Measurements from ENCODE around the gene NAALADL2.
"Not testable (repeated sequence)": the region's sequence is repeated elsewhere in the genome, so short reads cannot be mapped to it uniquely, and the experiment has no call there.

Gene NAALADL2

GRCh38 chr3:175077216-175077615 is 218.1 kb downstream of the NAALADL2 start:
- DNase-seq, result no peak

DNA sequence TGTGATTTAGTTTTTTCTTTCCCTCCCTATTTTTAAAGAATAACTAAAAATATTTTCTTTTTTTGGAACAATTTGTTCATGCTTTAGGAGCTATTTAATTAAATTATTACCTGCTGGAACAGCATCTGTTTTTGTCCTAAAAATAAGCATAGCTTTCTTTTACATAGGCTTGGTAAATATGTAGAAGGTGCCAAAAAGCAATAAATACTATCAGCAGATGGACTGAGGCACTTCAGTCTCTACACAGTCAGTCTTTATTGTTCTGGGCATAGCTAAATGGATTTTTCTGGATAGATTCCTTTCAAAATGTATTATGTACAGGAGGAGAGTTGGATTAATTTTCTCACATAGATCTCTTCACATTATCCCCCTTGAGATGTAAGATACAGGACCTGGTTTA is 223.5 kb downstream of the NAALADL2 start:
- DNase-seq, result no peak

GRCh38 chr3:175087128-175087527 is 228.0 kb downstream of the NAALADL2 start:
- DNase-seq, result not testable (repeated sequence)

DNA sequence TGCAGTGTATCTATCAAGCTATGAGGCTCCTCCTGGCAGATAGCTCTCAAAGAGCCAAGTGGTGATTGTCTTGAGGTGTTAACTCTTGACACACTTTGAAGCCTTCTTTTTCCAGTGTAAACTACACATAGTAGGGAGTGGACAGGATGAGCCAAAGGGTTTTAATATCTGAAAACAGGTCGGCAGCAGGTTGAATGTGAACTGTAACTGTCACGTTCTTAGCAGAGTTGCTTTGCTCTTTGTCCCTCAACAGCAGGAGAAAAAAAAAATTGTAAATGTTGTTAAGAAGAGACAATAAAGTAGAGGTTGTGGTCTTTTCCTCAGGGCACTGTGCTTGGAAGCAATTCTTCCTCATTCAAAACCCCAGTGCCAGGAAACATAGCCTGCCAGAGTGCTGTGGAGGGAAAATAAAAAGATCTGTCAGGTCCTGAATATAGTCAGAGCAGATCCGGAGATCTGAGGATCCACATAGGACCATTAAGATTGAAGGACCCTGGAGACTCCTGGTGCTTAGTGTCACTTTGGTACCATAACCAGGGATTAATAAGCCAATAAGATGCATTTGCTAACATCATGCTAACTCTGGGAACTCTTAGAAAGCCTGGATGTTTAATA is 229.7 kb downstream of the NAALADL2 start:
- no peak for DNase-seq

GRCh38 chr3:175091426-175092114 is 232.4 kb downstream of the NAALADL2 start:
- no peak for DNase-seq

- DNase-seq, result no peak
Measured at GRCh38 chr3:175093748-175094147, 234.6 kb downstream of the NAALADL2 start.

DNA sequence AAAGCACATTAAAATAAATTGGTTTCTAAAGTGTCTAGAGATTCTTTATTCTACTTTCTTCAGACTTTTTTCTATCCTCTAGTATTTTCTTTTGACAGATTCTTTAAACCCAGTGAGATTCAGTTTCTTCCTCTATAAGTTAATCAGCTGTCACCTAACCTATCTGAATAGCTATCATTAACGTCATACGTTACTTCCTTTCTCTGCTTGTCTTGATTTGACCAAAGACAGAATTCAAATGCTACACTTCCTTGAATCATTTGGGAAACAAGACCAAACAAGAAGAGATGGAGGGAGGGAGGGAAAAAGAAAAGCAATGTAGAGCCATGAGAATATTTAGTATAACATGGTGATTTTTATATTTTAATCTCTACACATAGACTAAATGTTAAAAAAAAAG is 235.2 kb downstream of the NAALADL2 start:
- no peak for DNase-seq

DNA sequence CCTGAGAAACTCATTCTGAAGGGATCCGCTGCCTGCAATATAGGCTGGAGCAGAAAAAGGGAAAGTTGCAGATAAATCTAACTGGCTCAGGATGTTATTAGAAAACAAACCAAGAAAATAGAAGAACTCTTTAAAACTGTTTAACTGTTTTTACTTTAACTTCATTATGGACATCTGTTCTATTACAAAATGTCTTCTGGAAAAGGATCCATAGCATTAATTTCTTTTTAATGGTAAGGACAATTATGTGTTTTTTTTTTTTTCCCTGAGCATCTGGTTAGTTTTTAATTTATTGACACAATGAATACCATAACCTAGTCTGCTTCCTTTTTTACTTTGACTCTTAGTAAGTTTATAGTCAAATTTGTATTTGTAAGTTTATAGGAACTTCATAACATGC is 239.5 kb downstream of the NAALADL2 start:
- no peak for DNase-seq

DNA sequence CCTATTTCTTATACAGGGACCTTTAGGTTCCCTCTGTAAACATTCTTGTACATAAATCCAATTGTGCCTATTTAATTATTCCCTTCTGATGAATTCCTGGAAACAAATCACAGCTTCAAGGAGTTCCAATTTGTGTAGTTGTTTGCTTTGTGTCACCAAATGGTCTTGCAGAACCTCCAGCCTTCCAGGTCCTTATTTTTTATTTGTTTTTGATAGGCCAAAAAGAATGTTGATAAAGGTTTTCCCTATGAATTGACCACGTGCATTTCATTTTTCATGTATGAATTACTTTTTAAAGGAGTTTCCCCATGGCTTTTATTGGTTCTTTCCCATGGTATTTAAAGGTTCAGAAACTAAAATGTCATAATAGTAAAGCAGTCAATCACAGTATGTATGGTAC is 243.0 kb downstream of the NAALADL2 start:
- no peak for DNase-seq

GRCh38 chr3:175103298-175103697 is 244.2 kb downstream of the NAALADL2 start:
- no peak for DNase-seq

DNA sequence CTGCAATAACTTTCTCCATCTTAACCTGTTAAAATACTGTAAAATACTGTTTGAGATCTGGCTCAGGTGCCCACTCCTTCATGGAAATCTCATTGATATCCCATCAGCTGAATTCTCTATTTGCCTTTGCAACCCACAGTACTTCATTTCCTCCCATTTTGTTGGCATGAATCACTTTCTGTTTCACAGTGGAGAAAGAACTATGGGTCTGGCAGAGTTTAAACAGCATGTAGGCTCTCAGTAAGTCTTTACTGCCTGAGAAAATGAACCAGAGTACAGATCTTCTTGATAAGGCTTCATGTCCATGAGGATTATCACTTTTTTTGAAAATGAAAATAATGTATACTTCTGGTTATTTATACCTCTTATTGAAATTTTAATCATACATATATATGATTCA is 245.9 kb downstream of the NAALADL2 start:
- DNase-seq, result no peak

DNA sequence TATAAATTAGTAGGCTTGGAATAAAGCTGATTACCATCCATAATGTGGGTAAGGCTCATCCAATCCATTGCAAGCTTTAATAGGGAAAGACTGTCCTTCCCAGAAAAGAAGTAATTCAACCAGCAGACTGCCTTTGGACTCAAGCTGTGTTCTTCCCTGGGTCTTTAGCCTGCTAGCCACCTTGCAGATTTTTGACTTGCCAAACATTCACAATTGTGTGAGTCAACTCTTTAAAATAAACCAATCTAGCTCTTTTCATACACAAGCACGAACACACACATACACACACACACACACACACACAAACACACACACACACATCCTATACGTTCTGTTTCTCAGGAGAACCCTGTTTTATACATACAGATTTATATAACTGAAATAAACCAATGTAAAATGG is 248.1 kb downstream of the NAALADL2 start:
- no peak for DNase-seq

GRCh38 chr3:175107995-175108394 is 248.9 kb downstream of the NAALADL2 start:
- no peak for DNase-seq

DNA sequence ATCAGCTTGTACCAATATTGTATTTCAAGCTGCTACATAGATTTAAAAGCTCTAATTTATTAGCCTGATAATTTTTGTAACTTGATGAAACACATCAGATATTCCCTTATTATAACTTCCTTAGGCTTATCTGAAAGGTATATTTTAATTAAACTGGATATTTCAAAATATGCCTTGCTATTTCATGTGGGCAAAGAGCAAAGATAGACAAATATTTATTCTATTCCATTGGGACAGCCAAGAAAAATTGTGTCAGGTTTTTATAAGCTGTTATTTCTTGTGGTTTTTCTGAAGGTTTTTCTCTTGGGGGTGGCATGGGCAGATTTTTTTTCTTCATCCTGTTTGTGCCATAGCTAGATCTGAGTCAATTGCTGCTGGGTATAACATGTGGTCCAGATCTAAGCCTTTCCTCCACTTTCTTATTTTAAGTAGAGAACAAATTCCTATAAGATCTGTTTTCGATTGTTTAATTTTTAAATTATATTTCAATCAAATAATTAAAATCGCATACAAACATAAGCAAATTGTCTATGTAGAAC is 249.5 kb downstream of the NAALADL2 start:
- no peak for DNase-seq

- no peak for DNase-seq
Measured at GRCh38 chr3:175111036-175111435, 251.9 kb downstream of the NAALADL2 start.

- DNase-seq, result no peak
Measured at GRCh38 chr3:175118382-175118941, 259.3 kb downstream of the NAALADL2 start.

DNA sequence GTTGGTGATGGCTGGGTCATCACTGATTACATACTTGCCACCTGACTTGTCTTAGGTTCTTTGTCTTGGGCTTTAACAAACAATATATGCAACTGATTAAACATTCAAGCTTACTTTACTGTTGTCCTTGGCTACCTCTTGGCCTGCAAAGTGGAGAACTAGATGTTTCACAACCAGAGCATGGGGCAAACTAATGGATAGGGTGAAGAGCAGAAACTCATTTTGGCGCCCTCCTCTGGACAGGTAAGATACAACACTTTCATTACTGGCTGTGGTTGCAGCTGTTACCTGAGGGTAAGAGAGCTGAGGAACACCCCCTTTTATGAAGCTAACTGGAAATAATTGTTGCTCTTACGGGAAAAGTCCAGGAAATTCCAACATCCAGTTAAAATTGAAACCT is 262.1 kb downstream of the NAALADL2 start:
- no peak for DNase-seq

DNA sequence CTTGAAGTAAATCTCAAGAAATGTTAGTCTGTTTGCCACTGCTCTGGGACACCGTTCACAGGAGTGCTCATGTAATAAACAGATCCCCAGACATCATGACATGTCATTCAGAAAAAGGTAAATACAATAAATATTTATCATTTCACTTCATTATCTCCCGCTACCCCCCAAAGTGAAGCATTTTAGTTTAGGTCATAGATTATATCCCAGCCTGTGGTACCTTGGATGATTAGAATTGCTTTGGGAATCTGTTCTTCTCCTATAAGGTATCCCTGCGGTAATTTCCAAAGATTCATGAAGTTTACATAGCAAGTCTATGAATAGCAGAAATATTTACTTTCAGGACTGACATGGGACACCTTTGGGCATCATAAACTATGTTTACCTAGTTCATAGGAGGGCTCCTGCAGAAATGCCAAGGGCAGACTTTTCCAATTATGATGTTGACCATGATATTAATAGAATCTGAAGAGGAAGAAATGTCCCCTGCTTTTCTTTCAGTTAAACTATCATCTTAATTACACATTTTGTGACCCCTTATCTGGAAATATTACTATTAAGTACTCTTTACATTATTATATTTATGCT is 268.0 kb downstream of the NAALADL2 start:
- no peak for DNase-seq

DNA sequence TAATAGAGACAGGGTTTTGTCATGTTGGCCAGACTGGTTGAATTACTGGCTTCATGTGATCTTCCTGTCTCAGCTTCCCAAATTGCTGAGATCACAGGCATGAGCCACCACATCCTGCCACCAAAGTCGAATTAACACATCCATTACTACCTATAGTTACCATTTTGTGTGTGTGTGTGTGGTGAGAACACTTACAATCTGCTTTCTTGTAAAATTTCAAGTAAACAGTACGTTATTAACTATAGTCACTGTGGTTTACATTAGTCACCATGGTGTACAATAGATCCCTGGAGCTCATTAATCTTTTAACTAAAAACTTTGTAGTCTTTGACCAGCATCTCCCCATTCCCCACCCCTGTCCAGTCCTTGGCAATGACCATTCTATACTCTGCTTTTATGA is 270.0 kb downstream of the NAALADL2 start:
- DNase-seq, result no peak

DNA sequence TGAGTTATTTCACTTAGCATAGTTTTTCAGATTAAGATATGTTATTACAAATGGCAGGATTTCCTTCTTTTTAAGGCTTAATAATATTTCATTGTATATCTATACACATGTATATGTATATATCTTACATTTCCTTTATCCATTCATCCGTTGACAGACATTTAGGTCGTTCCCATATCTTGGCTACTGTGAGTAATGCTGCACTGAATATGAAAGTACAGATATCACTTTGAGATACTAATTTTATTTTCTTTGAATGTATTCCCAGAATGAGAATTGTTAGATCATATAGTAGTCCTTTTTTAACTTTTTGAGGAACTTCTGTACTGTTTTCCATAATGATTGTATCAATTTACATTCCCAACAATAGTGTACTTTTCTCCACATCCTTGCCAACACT is 270.4 kb downstream of the NAALADL2 start:
- no peak for DNase-seq

- DNase-seq, result not testable (repeated sequence)
Measured at GRCh38 chr3:175131866-175132265, 272.7 kb downstream of the NAALADL2 start.

DNA sequence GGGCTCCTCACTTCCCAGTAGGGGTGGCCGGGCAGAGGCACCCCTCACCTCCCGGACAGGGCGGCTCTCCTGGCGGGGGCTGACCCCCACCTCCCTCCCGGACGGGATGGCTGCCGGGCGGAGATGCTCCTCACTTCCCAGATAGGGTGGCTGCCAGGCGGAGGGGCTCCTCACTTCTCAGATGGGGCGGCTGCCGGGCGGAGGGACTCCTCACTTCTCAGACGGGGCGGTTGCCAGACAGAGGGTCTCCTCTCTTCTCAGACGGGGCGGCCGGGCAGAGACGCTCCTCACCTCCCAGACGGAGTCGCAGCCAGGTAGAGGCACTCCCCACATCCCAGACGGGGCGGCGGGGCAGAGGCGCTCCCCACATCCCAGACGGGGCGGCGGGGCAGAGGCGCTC is 273.6 kb downstream of the NAALADL2 start:
- DNase-seq, result not testable (repeated sequence)

- no peak for DNase-seq
Measured at GRCh38 chr3:175144368-175144767, 285.2 kb downstream of the NAALADL2 start.

GRCh38 chr3:175146258-175146657 is 287.1 kb downstream of the NAALADL2 start:
- DNase-seq, result no peak
